Stimulated activated naive B cell treated with anti-CD40 and anti-IgM and Interleukin-4, amounts not matched to agents 10 μg/mL and 1 μg/mL and 100 μg/mL, for 72 hours (primary cell): ENCODE results near the gene ZBP1.

Experiments
- ATAC-seq, 2 donors: fragments of 150-1000 bp; cut with Tn5 transposase; replicated peaks; 2 replicates each; pipeline ENCODE4 v1.10.0; 2021; ENCODE audit warnings: moderate library complexity in 1 of 2
- DNase-seq: peaks from one replicate; pipeline ENCODE4 v3.0.0; 2021
- H3K27ac Mint-ChIP-seq: one replicate; pipeline ENCODE4 v1.8.0; 2022; ENCODE audit warnings: mild to moderate bottlenecking, mixed read lengths
- H3K27me3 Mint-ChIP-seq, 2 donors: one replicate each; pipeline ENCODE4 v1.8.0; 2022; ENCODE audit warnings: mixed read lengths in 2 of 2
- H3K36me3 Mint-ChIP-seq, 2 donors: one replicate each; pipeline ENCODE4 v1.8.0; 2022; ENCODE audit warnings: mixed read lengths in 2 of 2, mild to moderate bottlenecking in 1 of 2
- H3K4me1 Mint-ChIP-seq, 2 donors: one replicate each; pipeline ENCODE4 v1.8.0; 2022; ENCODE audit warnings: mixed read lengths in 2 of 2, mild to moderate bottlenecking in 1 of 2
- H3K4me3 Mint-ChIP-seq, 2 donors: one replicate each; pipeline ENCODE4 v1.8.0; 2022; ENCODE audit warnings: mild to moderate bottlenecking in 2 of 2, mixed read lengths in 2 of 2, moderate library complexity in 1 of 2
- H3K9me3 Mint-ChIP-seq, 2 donors: one replicate each; pipeline ENCODE4 v1.8.0; 2022; ENCODE audit warnings: mixed read lengths in 2 of 2, mild to moderate bottlenecking in 1 of 2

ZBP1 gene

DNA sequence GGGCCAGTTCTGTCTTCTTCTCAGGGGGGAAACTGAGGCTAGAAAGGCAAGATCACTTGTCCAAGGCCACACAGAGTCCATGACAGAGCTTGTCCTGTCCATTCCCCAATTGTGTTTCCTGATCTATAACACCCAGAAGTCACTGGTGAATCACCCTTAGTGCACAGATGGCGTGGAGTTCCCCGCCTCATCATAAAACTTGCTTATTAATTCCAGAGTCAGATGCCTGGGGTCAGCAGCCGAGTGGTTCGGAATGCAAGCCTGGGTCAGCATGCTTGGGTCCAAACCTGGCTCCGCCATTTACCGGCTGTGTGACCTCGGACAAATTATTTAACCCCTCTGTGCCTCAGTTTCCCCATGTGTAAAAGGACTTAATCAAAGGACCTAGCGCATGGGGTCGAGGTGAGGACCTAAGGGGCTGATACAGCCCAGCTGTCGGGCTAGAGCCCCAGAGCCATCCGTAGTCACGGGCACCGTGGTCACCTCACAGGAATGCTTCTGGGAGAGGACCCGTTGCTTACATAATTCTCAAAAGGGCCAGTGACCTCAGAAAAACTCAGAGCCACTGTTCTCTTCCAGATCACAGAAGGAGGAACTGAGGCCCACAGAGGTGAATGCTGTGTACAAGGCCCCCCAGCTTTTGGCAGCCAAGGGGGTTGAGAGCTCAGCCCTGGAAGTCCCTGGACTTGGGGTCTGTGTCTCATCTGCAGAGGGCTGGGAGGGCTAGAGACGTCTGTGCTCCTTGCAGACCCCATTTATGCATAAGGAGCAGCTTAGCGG lies 1.4 kb upstream of the ZBP1 start:
- Mint-ChIP-seq H3K27me3 (no peaks in the 10 kb centered on the region), H3K27ac (peak overlapping the region; percentile 81), H3K4me3 (peak overlapping the region; percentile 64 to 80), H3K9me3 (peaks cover 6 to 8% of the 10 kb centered on the region in 2 donors), H3K4me1 (peaks cover 52 to 63% of the 10 kb centered on the region in 2 donors), H3K36me3 (peaks cover 5 to 27% of the 10 kb centered on the region in 2 donors)
- no peak for DNase-seq
- no peak for ATAC-seq

- peak; percentile 10 for ATAC-seq
- peak overlapping the region; percentile 64 to 80 for H3K4me3 Mint-ChIP-seq
- H3K4me1 Mint-ChIP-seq, result peaks cover 51 to 69% of the 10 kb centered on the region in 2 donors
- no peak for DNase-seq
- H3K9me3 Mint-ChIP-seq, result peaks cover 6 to 8% of the 10 kb centered on the region in 2 donors
- peak overlapping the region; percentile 81 for H3K27ac Mint-ChIP-seq
- no peaks in the 10 kb centered on the region for H3K27me3 Mint-ChIP-seq
- peaks cover 5 to 24% of the 10 kb centered on the region in 2 donors for H3K36me3 Mint-ChIP-seq
Observed at GRCh38 chr20:57620999-57621398, 773 bp upstream of the ZBP1 start.

- no peaks in the 10 kb centered on the region for H3K27me3 Mint-ChIP-seq
- no peaks in the 10 kb centered on the region for H3K9me3 Mint-ChIP-seq
- H3K4me1 Mint-ChIP-seq, result peaks cover 48 to 71% of the 10 kb centered on the region in 2 donors
- DNase-seq (peak; percentile 79), ATAC-seq (peak; percentile 82 to 85)
- H3K4me3 Mint-ChIP-seq, result peak overlapping the region; percentile 64 to 72
- H3K36me3 Mint-ChIP-seq, result peaks cover 4 to 11% of the 10 kb centered on the region in 2 donors
- H3K27ac Mint-ChIP-seq, result peak overlapping the region; percentile 87
Observed at GRCh38 chr20:57619051-57619831, 985 bp downstream of the ZBP1 start.

GRCh38 chr20:57618764-57619050 lies 1.5 kb downstream of the ZBP1 start:
- Mint-ChIP-seq H3K4me1 (peaks cover 48 to 71% of the 10 kb centered on the region in 2 donors), H3K36me3 (peaks cover 4 to 6% of the 10 kb centered on the region in 2 donors), H3K27ac (peak overlapping the region; percentile 87), H3K4me3 (peak overlapping the region; percentile 64 to 72), H3K27me3 (no peaks in the 10 kb centered on the region), H3K9me3 (no peaks in the 10 kb centered on the region)
- no peak for DNase-seq
- no peak for ATAC-seq

- Mint-ChIP-seq H3K4me3 (peak overlapping the region; percentile 64 to 72), H3K4me1 (peaks cover 48 to 71% of the 10 kb centered on the region in 2 donors), H3K9me3 (no peaks in the 10 kb centered on the region), H3K27me3 (no peaks in the 10 kb centered on the region), H3K27ac (peak overlapping the region; percentile 87), H3K36me3 (peaks cover 4 to 5% of the 10 kb centered on the region in 2 donors)
- no peak for DNase-seq
- no peak for ATAC-seq
Observed at GRCh38 chr20:57618091-57618763, 2.0 kb downstream of the ZBP1 start.

DNA sequence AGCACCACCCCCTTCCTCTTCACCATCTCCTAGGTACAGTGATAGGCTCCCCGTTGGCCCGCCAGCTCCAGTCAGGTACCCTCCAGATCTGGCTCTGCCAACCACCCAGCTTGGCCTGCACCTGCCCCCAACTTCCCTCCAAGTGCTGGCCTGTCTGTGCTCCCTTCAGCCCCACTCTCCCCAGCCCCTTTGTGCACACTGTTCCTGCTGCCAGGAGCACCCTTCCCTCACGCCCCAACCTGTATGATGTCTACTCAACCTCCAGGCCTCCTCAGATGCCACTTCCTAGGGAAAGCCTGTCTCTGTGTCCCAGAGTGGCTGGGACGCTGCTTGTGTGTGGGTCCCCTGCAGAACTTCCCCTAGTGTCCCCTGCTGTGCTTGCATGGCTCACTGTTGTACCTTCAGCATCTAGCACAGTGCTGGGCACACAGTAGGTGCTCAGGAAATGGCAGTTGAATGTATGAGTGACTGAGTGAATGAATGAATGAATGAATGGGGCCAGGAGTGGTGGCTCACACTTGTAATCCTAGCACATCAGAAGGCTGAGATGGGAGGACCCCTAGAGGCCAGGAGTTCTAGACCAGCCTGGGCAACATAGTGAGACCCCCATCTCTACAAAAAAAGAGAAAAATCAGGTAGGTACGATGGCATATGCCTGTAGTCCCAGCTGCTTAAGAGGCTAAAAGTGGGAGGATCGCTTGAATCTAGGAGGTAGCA lies 3.0 kb downstream of the ZBP1 start:
- H3K4me1 Mint-ChIP-seq, result peaks cover 43 to 64% of the 10 kb centered on the region in 2 donors
- no peaks in the 10 kb centered on the region for H3K27me3 Mint-ChIP-seq
- peak overlapping the region in 1 of 2 donors; percentile 25 for H3K4me3 Mint-ChIP-seq
- ATAC-seq, result no peak
- no peak for DNase-seq
- H3K36me3 Mint-ChIP-seq, result peaks cover 4 to 8% of the 10 kb centered on the region in 2 donors
- H3K27ac Mint-ChIP-seq, result no peak overlapping the region
- H3K9me3 Mint-ChIP-seq, result no peaks in the 10 kb centered on the region

- no peak for ATAC-seq
- Mint-ChIP-seq H3K36me3 (peaks cover 4 to 8% of the 10 kb centered on the region in 2 donors), H3K27me3 (no peaks in the 10 kb centered on the region), H3K9me3 (no peaks in the 10 kb centered on the region), H3K4me1 (peaks cover 39 to 56% of the 10 kb centered on the region in 2 donors), H3K4me3 (no peak overlapping the region), H3K27ac (no peak overlapping the region)
- no peak for DNase-seq
Observed at GRCh38 chr20:57616143-57616951, 3.9 kb downstream of the ZBP1 start.

- Mint-ChIP-seq H3K36me3 (peaks cover 9 to 14% of the 10 kb centered on the region in 2 donors), H3K4me1 (peaks cover 39 to 53% of the 10 kb centered on the region in 2 donors), H3K4me3 (no peak overlapping the region), H3K27me3 (no peaks in the 10 kb centered on the region), H3K27ac (no peak overlapping the region), H3K9me3 (no peaks in the 10 kb centered on the region)
- ATAC-seq (no peak), DNase-seq (no peak)
Observed at GRCh38 chr20:57615445-57615811, 4.8 kb downstream of the ZBP1 start.

- ATAC-seq (no peak), DNase-seq (no peak)
- Mint-ChIP-seq H3K27ac (no peak overlapping the region), H3K36me3 (peaks cover 12 to 17% of the 10 kb centered on the region in 2 donors), H3K27me3 (no peaks in the 10 kb centered on the region), H3K4me3 (no peak overlapping the region), H3K9me3 (no peaks in the 10 kb centered on the region), H3K4me1 (peaks cover 35 to 51% of the 10 kb centered on the region in 2 donors)
Observed at GRCh38 chr20:57614490-57615444, 5.5 kb downstream of the ZBP1 start.

DNA sequence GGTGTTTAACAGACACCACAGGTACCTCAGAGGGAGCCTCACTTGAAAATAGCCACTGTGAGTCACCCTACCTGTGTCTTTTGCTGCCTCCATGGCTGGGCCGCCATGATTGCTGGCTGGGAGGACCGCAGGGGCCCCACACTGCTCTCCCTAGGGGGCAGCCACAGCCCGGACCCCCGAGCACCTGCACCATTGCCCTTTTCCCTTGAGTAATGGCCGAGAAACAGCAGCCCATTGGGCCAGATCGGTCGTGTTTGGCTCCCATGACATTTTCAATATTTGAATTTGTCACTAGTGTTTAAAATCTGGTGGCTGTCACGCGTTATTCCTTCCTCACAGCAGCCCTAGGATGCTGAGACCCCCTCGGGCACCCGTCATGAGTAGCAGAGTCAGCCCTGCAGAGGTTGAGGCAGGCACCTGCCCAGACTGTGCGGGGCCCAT lies 6.7 kb downstream of the ZBP1 start:
- peaks cover 32 to 41% of the 10 kb centered on the region in 2 donors for H3K4me1 Mint-ChIP-seq
- DNase-seq (no peak), ATAC-seq (no peak)
- H3K9me3 Mint-ChIP-seq, result no peaks in the 10 kb centered on the region
- H3K27ac Mint-ChIP-seq, result no peak overlapping the region
- no peak overlapping the region for H3K4me3 Mint-ChIP-seq
- peaks cover 12 to 28% of the 10 kb centered on the region in 2 donors for H3K36me3 Mint-ChIP-seq
- no peaks in the 10 kb centered on the region for H3K27me3 Mint-ChIP-seq

DNA sequence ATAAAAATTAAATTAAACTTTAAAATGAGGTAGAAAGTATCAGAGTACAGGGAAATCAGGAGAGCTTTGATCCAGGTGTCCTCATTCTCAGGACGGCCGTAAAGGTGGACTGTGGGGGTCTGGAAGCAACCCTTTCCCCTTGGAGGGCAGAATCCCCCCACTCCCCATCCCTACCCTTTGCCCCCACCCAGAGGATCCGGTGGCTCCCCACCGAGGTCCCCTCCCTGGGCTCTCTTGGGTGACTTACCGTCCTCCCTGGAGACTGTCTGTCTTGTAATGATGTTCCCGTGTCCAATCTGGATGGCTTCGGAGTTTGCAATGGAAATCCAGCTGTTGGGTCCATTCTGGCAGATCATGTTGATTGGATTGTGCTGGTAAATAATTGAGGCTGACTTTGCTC lies 7.3 kb downstream of the ZBP1 start:
- Mint-ChIP-seq H3K9me3 (no peaks in the 10 kb centered on the region), H3K36me3 (peaks cover 12 to 33% of the 10 kb centered on the region in 2 donors), H3K4me1 (peaks cover 26 to 35% of the 10 kb centered on the region in 2 donors), H3K27ac (no peak overlapping the region), H3K27me3 (no peaks in the 10 kb centered on the region), H3K4me3 (no peak overlapping the region)
- no peak for DNase-seq
- ATAC-seq, result no peak

DNA sequence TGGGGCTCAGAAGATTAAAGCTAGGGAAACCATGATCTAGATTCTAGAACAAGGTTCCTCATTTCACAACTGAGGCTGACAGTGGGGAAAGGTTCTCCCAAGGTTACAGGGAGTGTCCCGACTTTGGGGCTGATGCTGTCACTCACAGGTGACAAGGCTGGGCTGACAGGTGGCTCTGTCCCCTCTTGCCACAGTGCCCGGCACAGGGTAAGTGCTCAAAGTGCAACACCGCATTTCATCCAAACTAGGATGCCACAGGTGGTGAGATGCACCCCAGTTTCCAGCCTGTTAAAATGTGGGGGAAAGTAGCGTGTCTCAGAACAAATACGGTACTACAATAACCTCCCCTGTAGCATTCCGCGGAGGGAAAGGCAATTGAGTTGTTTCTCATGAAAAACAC lies 7.8 kb downstream of the ZBP1 start:
- no peaks in the 10 kb centered on the region for H3K9me3 Mint-ChIP-seq
- no peak overlapping the region for H3K4me3 Mint-ChIP-seq
- H3K27ac Mint-ChIP-seq, result no peak overlapping the region
- DNase-seq (no peak), ATAC-seq (no peak)
- no peaks in the 10 kb centered on the region for H3K27me3 Mint-ChIP-seq
- H3K4me1 Mint-ChIP-seq, result peaks cover 21 to 30% of the 10 kb centered on the region in 2 donors
- peaks cover 12 to 33% of the 10 kb centered on the region in 2 donors for H3K36me3 Mint-ChIP-seq
